GM18505 (cell line): ENCODE results near the gene DDB1.

ENCODE experiments used
- ATAC-seq: cut with Tn5 transposase; IDR thresholded peaks from one replicate; pipeline ENCODE4 v1.9.1; 2021; ENCODE audit not compliant: unreplicated experiment
- POLR2A ChIP-seq: IDR thresholded peaks from 4 replicates; pipeline ENCODE4 v1.6.1; 2011; ENCODE audit warnings: borderline replicate concordance; ENCODE audit not compliant: insufficient read depth, insufficient read length; ENCODE audit errors: extremely low read depth

Gene DDB1

GRCh38 chr11:61290905-61291690 is 41.8 kb downstream of the DDB1 start:
- no peak for TF ChIP-seq POLR2A
- ATAC-seq, result no peak

GRCh38 chr11:61287338-61287977 is 45.4 kb downstream of the DDB1 start:
- ATAC-seq, result no peak

GRCh38 chr11:61283613-61284012 is 49.3 kb downstream of the DDB1 start:
- no peak for ATAC-seq
- TF ChIP-seq POLR2A, result no peak

More at GRCh38 chr11:61287338-61287977, 45.4 kb downstream of the DDB1 start:
- no peak for TF ChIP-seq POLR2A

- ATAC-seq, result no peak
- no peak for TF ChIP-seq POLR2A
Measured at GRCh38 chr11:61281581-61282250, 51.2 kb downstream of the DDB1 start.

GRCh38 chr11:61280883-61281580 is 51.9 kb downstream of the DDB1 start:
- TF ChIP-seq POLR2A, result no peak

GRCh38 chr11:61279934-61280659 is 52.8 kb downstream of the DDB1 start:
- TF ChIP-seq POLR2A, result no peak
- ATAC-seq, result no peak

More at GRCh38 chr11:61280883-61281580, 51.9 kb downstream of the DDB1 start:
- ATAC-seq, result no peak

- TF ChIP-seq POLR2A, result no peak
- no peak for ATAC-seq
Measured at GRCh38 chr11:61278001-61278470, 54.9 kb downstream of the DDB1 start.

- no peak for ATAC-seq
- no peak for TF ChIP-seq POLR2A
Measured at GRCh38 chr11:61277186-61278000, 55.5 kb downstream of the DDB1 start.

- ATAC-seq, result no peak
- no peak for TF ChIP-seq POLR2A
Measured at GRCh38 chr11:61275191-61275590, 57.7 kb downstream of the DDB1 start.

- ATAC-seq, result no peak
- TF ChIP-seq POLR2A, result no peak
Measured at GRCh38 chr11:61274084-61274483, 58.8 kb downstream of the DDB1 start.

GRCh38 chr11:61273178-61274078 is 59.5 kb downstream of the DDB1 start:
- ATAC-seq, result no peak
- no peak for TF ChIP-seq POLR2A
